HG03159 (cell line): ENCODE measurements around the gene KRT39.
"Not testable (repeated sequence)": the region's sequence is repeated elsewhere in the genome, so short reads cannot be mapped to it uniquely, and the experiment has no call there.

Source experiments
- ATAC-seq: cut with Tn5 transposase; IDR thresholded peaks from one replicate; pipeline ENCODE4 v1.9.1; 2021; ENCODE audit warnings: mild to moderate bottlenecking, moderate library complexity; ENCODE audit not compliant: unreplicated experiment

KRT39 gene

GRCh38 chr17:40944531-40944930 lies 22.2 kb downstream of the KRT39 start:
- no peak for ATAC-seq

GRCh38 chr17:40942553-40942952 lies 24.2 kb downstream of the KRT39 start:
- ATAC-seq, result no peak

- ATAC-seq, result no peak
Observed at GRCh38 chr17:40940266-40940665, 26.5 kb downstream of the KRT39 start.

- no peak for ATAC-seq
Observed at GRCh38 chr17:40938981-40939380, 27.8 kb downstream of the KRT39 start.

- ATAC-seq, result no peak
Observed at GRCh38 chr17:40937384-40937819, 29.3 kb downstream of the KRT39 start, which contains the start of gene KRT23. KRT23 (minus strand) TSS chr17:40937646; CDS start chr17:40936603, 1,043 bp downstream.

GRCh38 chr17:40936976-40937375 lies 29.8 kb downstream of the KRT39 start:
- ATAC-seq, result no peak

- ATAC-seq, result no peak
Observed at GRCh38 chr17:40936437-40936971, 30.2 kb downstream of the KRT39 start.

GRCh38 chr17:40935624-40936023 lies 31.1 kb downstream of the KRT39 start:
- ATAC-seq, result no peak

- ATAC-seq, result no peak
Observed at GRCh38 chr17:40932608-40933007, 34.1 kb downstream of the KRT39 start.

GRCh38 chr17:40931311-40931710 lies 35.4 kb downstream of the KRT39 start:
- no peak for ATAC-seq

- ATAC-seq, result no peak
Observed at GRCh38 chr17:40926341-40926740, 40.4 kb downstream of the KRT39 start.

GRCh38 chr17:40922239-40922638 lies 44.5 kb downstream of the KRT39 start:
- no peak for ATAC-seq

GRCh38 chr17:40921026-40921425 lies 45.7 kb downstream of the KRT39 start:
- no peak for ATAC-seq

GRCh38 chr17:40917116-40917515 lies 49.6 kb downstream of the KRT39 start:
- ATAC-seq, result not testable (repeated sequence)

- ATAC-seq, result no peak
Observed at GRCh38 chr17:40916366-40916765, 50.4 kb downstream of the KRT39 start.

- ATAC-seq, result no peak
Observed at GRCh38 chr17:40915721-40916256, 51.0 kb downstream of the KRT39 start.

GRCh38 chr17:40915199-40915661 lies 51.5 kb downstream of the KRT39 start:
- ATAC-seq, result no peak

GRCh38 chr17:40914075-40914855 lies 52.5 kb downstream of the KRT39 start:
- ATAC-seq, result no peak

- no peak for ATAC-seq
Observed at GRCh38 chr17:40912486-40913210, 54.1 kb downstream of the KRT39 start.

GRCh38 chr17:40910441-40910841 lies 56.3 kb downstream of the KRT39 start:
- no peak for ATAC-seq

- no peak for ATAC-seq
Observed at GRCh38 chr17:40909755-40910154, 57.0 kb downstream of the KRT39 start.
